GM12892 (cell line): Measurements from ENCODE around the gene NDUFS1.

Experiments used
- POLR2A ChIP-seq: IDR thresholded peaks from 2 replicates; pipeline ENCODE4 v1.6.1; 2011; ENCODE audit warnings: low read depth, low read length, control low read depth
- POLR2AphosphoS5 ChIP-seq: IDR thresholded peaks from 2 replicates; pipeline ENCODE4 v1.6.1; 2011; ENCODE audit warnings: low read depth, low read length, control low read depth
- TAF1 ChIP-seq: IDR thresholded peaks from 2 replicates; pipeline ENCODE4 v1.6.1; 2011; ENCODE audit warnings: low read depth, mild to moderate bottlenecking, control low read depth, low read length, borderline replicate concordance

GRCh38 chr2:206204710-206205109, 45.5 kb upstream of the NDUFS1 start:
- TF ChIP-seq POLR2A: no peak
- TF ChIP-seq POLR2AphosphoS5: no peak
- TF ChIP-seq TAF1: no peak
